ENCODE data around the gene PLRG1. TPM values are rescaled to one million over a fixed set of nuclear protein-coding genes. Genes with fewer than 3 reads are reported as not detected.

Gene PLRG1
- total RNA-seq, 3 donors from 2014 or later, result 122 to 135 (median 133) TPM

GRCh38 chr4:154560824-154561231 lies 10.6 kb upstream of the PLRG1 start:
- no peak overlapping the region for H3K4me3 Mint-ChIP-seq
- H3K4me1 Mint-ChIP-seq (ENCODE audit: low read depth), result no peaks in the 10 kb centered on the region
- no peaks in the 10 kb centered on the region for H3K9me3 Mint-ChIP-seq
- H3K27me3 Mint-ChIP-seq (ENCODE audit: low read depth), result peaks cover 3% of the 10 kb centered on the region
- ATAC-seq (no peak), DNase-seq (no peak)
- no peaks in the 10 kb centered on the region for H3K36me3 Mint-ChIP-seq (ENCODE audit: insufficient read depth)

GRCh38 chr4:154560419-154560801 lies 10.2 kb upstream of the PLRG1 start:
- no peaks in the 10 kb centered on the region for H3K4me1 Mint-ChIP-seq (ENCODE audit: low read depth)
- H3K9me3 Mint-ChIP-seq, result no peaks in the 10 kb centered on the region
- H3K4me3 Mint-ChIP-seq, result no peak overlapping the region
- peaks cover 3% of the 10 kb centered on the region for H3K27me3 Mint-ChIP-seq (ENCODE audit: low read depth)
- ATAC-seq (peak in 1 of 2 donors; percentile 34), DNase-seq (no peak)
- no peaks in the 10 kb centered on the region for H3K36me3 Mint-ChIP-seq (ENCODE audit: insufficient read depth)

GRCh38 chr4:154559494-154560418 lies 9.6 kb upstream of the PLRG1 start:
- H3K36me3 Mint-ChIP-seq (ENCODE audit: insufficient read depth), result no peaks in the 10 kb centered on the region
- no peaks in the 10 kb centered on the region for H3K9me3 Mint-ChIP-seq
- no peaks in the 10 kb centered on the region for H3K4me1 Mint-ChIP-seq (ENCODE audit: low read depth)
- H3K27me3 Mint-ChIP-seq (ENCODE audit: low read depth), result peaks cover 3% of the 10 kb centered on the region
- no peak overlapping the region for H3K4me3 Mint-ChIP-seq
- ATAC-seq, result no peak
- no peak for DNase-seq

- H3K36me3 Mint-ChIP-seq (ENCODE audit: insufficient read depth), result no peaks in the 10 kb centered on the region
- no peak overlapping the region for H3K4me3 Mint-ChIP-seq
- no peak for DNase-seq
- H3K9me3 Mint-ChIP-seq, result no peaks in the 10 kb centered on the region
- peaks cover 3% of the 10 kb centered on the region for H3K27me3 Mint-ChIP-seq (ENCODE audit: low read depth)
- H3K4me1 Mint-ChIP-seq (ENCODE audit: low read depth), result no peaks in the 10 kb centered on the region
- no peak for ATAC-seq
Measured at GRCh38 chr4:154559141-154559493, 8.9 kb upstream of the PLRG1 start.

- Mint-ChIP-seq H3K4me3 (no peak overlapping the region), H3K36me3 (ENCODE audit: insufficient read depth) (peaks cover 9% of the 10 kb centered on the region)
- DNase-seq, result peak; percentile 62
Measured at GRCh38 chr4:154551872-154552686, 1.9 kb upstream of the PLRG1 start.

GRCh38 chr4:154545689-154546088 lies 4.5 kb downstream of the PLRG1 start:
- no peak for ATAC-seq
- Mint-ChIP-seq H3K27me3 (ENCODE audit: low read depth) (no peaks in the 10 kb centered on the region), H3K36me3 (ENCODE audit: insufficient read depth) (peaks cover 36% of the 10 kb centered on the region), H3K4me3 (no peak overlapping the region), H3K9me3 (no peaks in the 10 kb centered on the region), H3K4me1 (ENCODE audit: low read depth) (peaks cover 17% of the 10 kb centered on the region)
- no peak for DNase-seq

More at GRCh38 chr4:154551872-154552686, 1.9 kb upstream of the PLRG1 start:
- Mint-ChIP-seq H3K27me3 (ENCODE audit: low read depth) (no peaks in the 10 kb centered on the region), H3K4me1 (ENCODE audit: low read depth) (peaks cover 21% of the 10 kb centered on the region), H3K9me3 (no peaks in the 10 kb centered on the region)
- peak; percentile 35 to 42 for ATAC-seq

GRCh38 chr4:154542271-154542879 lies 7.8 kb downstream of the PLRG1 start:
- no peak for DNase-seq
- H3K36me3 Mint-ChIP-seq (ENCODE audit: insufficient read depth), result peaks cover 46% of the 10 kb centered on the region
- H3K9me3 Mint-ChIP-seq, result no peaks in the 10 kb centered on the region
- no peaks in the 10 kb centered on the region for H3K27me3 Mint-ChIP-seq (ENCODE audit: low read depth)
- H3K4me1 Mint-ChIP-seq (ENCODE audit: low read depth), result peaks cover 2% of the 10 kb centered on the region
- no peak overlapping the region for H3K4me3 Mint-ChIP-seq
- no peak for ATAC-seq

GRCh38 chr4:154534296-154534695 lies 15.9 kb downstream of the PLRG1 start:
- no peak for ATAC-seq
- Mint-ChIP-seq H3K9me3 (no peaks in the 10 kb centered on the region), H3K4me1 (ENCODE audit: low read depth) (no peaks in the 10 kb centered on the region), H3K27me3 (ENCODE audit: low read depth) (no peaks in the 10 kb centered on the region), H3K4me3 (no peak overlapping the region), H3K36me3 (ENCODE audit: insufficient read depth) (peaks cover 12% of the 10 kb centered on the region)
- no peak for DNase-seq

GRCh38 chr4:154529728-154530519 lies 20.3 kb downstream of the PLRG1 start:
- ATAC-seq, result no peak
- no peak for DNase-seq
- H3K4me1 Mint-ChIP-seq (ENCODE audit: low read depth), result no peaks in the 10 kb centered on the region
- H3K4me3 Mint-ChIP-seq, result no peak overlapping the region
- no peaks in the 10 kb centered on the region for H3K9me3 Mint-ChIP-seq
- H3K36me3 Mint-ChIP-seq (ENCODE audit: insufficient read depth), result no peaks in the 10 kb centered on the region
- peaks cover 11% of the 10 kb centered on the region for H3K27me3 Mint-ChIP-seq (ENCODE audit: low read depth)

- Mint-ChIP-seq H3K4me3 (no peak overlapping the region), H3K36me3 (ENCODE audit: insufficient read depth) (no peaks in the 10 kb centered on the region), H3K4me1 (ENCODE audit: low read depth) (no peaks in the 10 kb centered on the region), H3K27me3 (ENCODE audit: low read depth) (peaks cover 17% of the 10 kb centered on the region), H3K9me3 (no peaks in the 10 kb centered on the region)
- no peak for DNase-seq
- no peak for ATAC-seq
Measured at GRCh38 chr4:154528869-154529268, 21.3 kb downstream of the PLRG1 start.

GRCh38 chr4:154527308-154527707 lies 22.9 kb downstream of the PLRG1 start:
- no peak for DNase-seq
- H3K4me1 Mint-ChIP-seq (ENCODE audit: low read depth), result no peaks in the 10 kb centered on the region
- no peak overlapping the region for H3K4me3 Mint-ChIP-seq
- no peak for ATAC-seq
- H3K36me3 Mint-ChIP-seq (ENCODE audit: insufficient read depth), result no peaks in the 10 kb centered on the region
- no peaks in the 10 kb centered on the region for H3K9me3 Mint-ChIP-seq
- H3K27me3 Mint-ChIP-seq (ENCODE audit: low read depth), result peaks cover 24% of the 10 kb centered on the region

- no peak for ATAC-seq
- Mint-ChIP-seq H3K36me3 (ENCODE audit: insufficient read depth) (no peaks in the 10 kb centered on the region), H3K4me3 (no peak overlapping the region), H3K4me1 (ENCODE audit: low read depth) (no peaks in the 10 kb centered on the region), H3K27me3 (ENCODE audit: low read depth) (peaks cover 25% of the 10 kb centered on the region), H3K9me3 (no peaks in the 10 kb centered on the region)
- no peak for DNase-seq
Measured at GRCh38 chr4:154526151-154526550, 24.0 kb downstream of the PLRG1 start.

GRCh38 chr4:154521607-154522006 lies 28.6 kb downstream of the PLRG1 start:
- no peaks in the 10 kb centered on the region for H3K4me1 Mint-ChIP-seq (ENCODE audit: low read depth)
- DNase-seq (no peak), ATAC-seq (no peak)
- no peaks in the 10 kb centered on the region for H3K36me3 Mint-ChIP-seq (ENCODE audit: insufficient read depth)
- H3K9me3 Mint-ChIP-seq, result no peaks in the 10 kb centered on the region
- peaks cover 32% of the 10 kb centered on the region for H3K27me3 Mint-ChIP-seq (ENCODE audit: low read depth)
- no peak overlapping the region for H3K4me3 Mint-ChIP-seq

- Mint-ChIP-seq H3K4me1 (ENCODE audit: low read depth) (no peaks in the 10 kb centered on the region), H3K27me3 (ENCODE audit: low read depth) (peaks cover 21% of the 10 kb centered on the region), H3K9me3 (no peaks in the 10 kb centered on the region), H3K36me3 (ENCODE audit: insufficient read depth) (no peaks in the 10 kb centered on the region), H3K4me3 (no peak overlapping the region)
- ATAC-seq (no peak), DNase-seq (no peak)
Measured at GRCh38 chr4:154519214-154519613, 31.0 kb downstream of the PLRG1 start.
